ENCODE results near the gene ABHD12B. TPM values are rescaled to one million over a fixed set of nuclear protein-coding genes. Genes with fewer than 3 reads are reported as not detected.

ABHD12B gene
- total and polyA plus RNA-seq, 12 donors = not detected

DNA sequence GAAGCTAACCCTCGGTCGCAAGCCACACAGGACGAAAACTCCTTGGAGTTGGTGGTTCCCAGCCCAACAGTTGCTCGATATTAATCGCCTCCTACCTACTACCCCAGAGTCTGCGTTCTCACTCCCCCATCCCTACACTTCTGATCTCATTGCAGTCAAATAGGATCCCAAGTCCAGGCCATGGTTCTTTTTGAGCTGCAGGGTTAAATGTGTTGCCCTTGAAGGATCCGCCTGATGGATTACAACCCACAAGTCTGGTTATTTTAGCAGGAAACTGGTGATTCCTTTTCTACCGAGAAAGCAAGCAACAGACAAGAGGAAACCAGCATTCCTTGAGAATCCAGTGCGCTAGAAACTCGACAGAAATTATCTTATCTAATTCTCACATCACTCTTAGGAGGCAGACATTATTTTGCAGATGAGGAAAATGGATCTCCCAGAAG lies 40.1 kb upstream of the ABHD12B start:
- Histone ChIP-seq H3K27ac (peak overlapping the region; percentile 86 to 99 (median 94)), H3K4me1 (peaks cover 0 to 38% (median 21%) of the 10 kb centered on the region in 9 donors), H3K4me3 (peak overlapping the region; percentile 75 to 99 (median 92)), H3K27me3 (no peaks in the 10 kb centered on the region), H3K36me3 (peaks cover 0 to 1% (median 0%) of the 10 kb centered on the region in 9 donors), H3K9me3 (no peaks in the 10 kb centered on the region)
- peak in 1 of 2 donors; percentile 14 for DNase-seq
- ATAC-seq = peak in 5 of 8 donors; percentile 1 to 49 (median 27)
- TF ChIP-seq, protein P1, sequence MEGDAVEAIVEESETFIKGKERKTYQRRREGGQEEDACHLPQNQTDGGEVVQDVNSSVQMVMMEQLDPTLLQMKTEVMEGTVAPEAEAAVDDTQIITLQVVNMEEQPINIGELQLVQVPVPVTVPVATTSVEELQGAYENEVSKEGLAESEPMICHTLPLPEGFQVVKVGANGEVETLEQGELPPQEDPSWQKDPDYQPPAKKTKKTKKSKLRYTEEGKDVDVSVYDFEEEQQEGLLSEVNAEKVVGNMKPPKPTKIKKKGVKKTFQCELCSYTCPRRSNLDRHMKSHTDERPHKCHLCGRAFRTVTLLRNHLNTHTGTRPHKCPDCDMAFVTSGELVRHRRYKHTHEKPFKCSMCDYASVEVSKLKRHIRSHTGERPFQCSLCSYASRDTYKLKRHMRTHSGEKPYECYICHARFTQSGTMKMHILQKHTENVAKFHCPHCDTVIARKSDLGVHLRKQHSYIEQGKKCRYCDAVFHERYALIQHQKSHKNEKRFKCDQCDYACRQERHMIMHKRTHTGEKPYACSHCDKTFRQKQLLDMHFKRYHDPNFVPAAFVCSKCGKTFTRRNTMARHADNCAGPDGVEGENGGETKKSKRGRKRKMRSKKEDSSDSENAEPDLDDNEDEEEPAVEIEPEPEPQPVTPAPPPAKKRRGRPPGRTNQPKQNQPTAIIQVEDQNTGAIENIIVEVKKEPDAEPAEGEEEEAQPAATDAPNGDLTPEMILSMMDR (IDR thresholded peaks at IDR 0.05) = no peak
- intact Hi-C loops (cut with DNase I) = loop anchor here in 2 of 10 donors (1.0 to 5.0 kb wide), 2 partner anchors 39 kb away; no protein-coding TSS in a partner anchor
- 6 to 12% methylated on average over 10 of the region's 10 CpGs for WGBS, 2 donors

DNA sequence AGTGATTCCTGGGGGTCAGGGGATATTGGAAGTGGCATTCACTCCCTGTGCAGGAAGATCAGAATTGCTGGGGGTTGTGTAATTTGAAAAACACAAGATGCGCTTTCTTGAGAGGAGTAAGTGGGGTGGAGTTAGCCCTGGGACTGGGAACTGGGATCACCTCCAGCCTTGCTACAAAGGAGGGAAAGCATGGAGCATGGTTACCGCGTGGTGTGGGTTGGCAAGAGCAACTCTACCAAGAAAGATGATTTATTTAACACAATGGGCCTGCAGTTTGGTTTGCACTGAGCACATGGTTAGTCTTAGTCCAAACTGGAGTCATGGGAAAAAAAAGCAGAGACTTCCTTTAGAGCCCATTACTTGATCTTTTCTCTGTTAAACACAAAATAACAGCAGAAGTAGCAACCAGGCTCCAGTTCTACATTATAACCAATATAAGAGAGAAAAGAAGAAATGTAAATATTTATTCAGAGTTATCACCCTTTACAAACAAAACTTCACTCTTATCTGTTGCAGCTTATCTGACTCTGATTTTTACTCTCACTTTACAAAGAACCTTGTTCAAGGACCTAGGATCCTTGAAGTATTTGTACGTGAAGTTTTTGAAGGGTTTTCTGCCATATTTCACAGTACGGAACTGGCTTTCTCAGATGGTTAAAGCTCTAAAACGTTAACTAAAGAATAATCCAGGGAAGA lies 38.8 kb upstream of the ABHD12B start:
- H3K27ac ChIP-seq = no peak overlapping the region
- H3K4me3 ChIP-seq = no peak overlapping the region
- H3K27me3 ChIP-seq = peaks cover 0 to 6% (median 0%) of the 10 kb centered on the region in 7 donors
- 93 to 96% methylated on average over 6 of the region's 6 CpGs for WGBS, 2 donors
- no peak for ATAC-seq
- H3K36me3 ChIP-seq = no peaks in the 10 kb centered on the region
- intact Hi-C loops (cut with DNase I) = loop anchor here in 1 of 10 donors (5.0 kb wide), 1 partner anchor 41 kb away; no protein-coding TSS in a partner anchor
- no peaks in the 10 kb centered on the region for H3K9me3 ChIP-seq
- DNase-seq = no peak
- TF ChIP-seq, protein P1 (IDR thresholded peaks at IDR 0.05) = no peak
- peaks cover 0 to 30% (median 20%) of the 10 kb centered on the region in 9 donors for H3K4me1 ChIP-seq

DNA sequence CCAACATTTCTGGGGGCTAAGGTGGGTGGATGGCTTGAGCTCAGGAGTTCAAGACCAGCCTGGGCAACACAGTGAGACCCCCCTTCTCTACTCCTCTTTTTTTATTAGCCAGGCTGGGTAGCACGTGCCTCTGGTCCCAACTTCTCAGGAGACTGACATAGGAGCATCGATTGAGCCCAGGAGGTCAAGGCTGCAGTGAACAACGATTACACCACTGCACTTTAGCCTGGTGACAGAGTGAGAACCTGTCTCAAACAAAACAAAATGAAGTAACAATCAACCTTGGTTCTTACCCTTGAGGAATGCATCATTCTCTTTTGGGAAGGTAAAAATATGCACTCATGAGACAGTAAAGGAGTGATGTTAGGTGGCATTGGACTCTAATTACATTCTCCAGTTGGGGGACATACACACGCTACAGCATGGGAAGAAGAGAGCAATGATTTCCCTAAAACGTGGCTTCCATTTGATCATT lies 37.0 kb upstream of the ABHD12B start:
- DNase-seq = no peak
- WGBS, 2 donors = 87% methylated on average over 5 of the region's 5 CpGs
- no peaks in the 10 kb centered on the region for H3K9me3 ChIP-seq
- TF ChIP-seq, protein P1 (IDR thresholded peaks at IDR 0.05) = no peak
- no peak for ATAC-seq
- H3K4me3 ChIP-seq = no peak overlapping the region
- H3K27ac ChIP-seq = no peak overlapping the region
- H3K27me3 ChIP-seq = peaks cover 0 to 6% (median 0%) of the 10 kb centered on the region in 7 donors
- H3K36me3 ChIP-seq = no peaks in the 10 kb centered on the region
- intact Hi-C loops (cut with DNase I) = loop anchor here in 1 of 10 donors (5.0 kb wide), 1 partner anchor 43 kb away; no protein-coding TSS in a partner anchor
- H3K4me1 ChIP-seq = peaks cover 0 to 13% (median 4%) of the 10 kb centered on the region in 9 donors

DNA sequence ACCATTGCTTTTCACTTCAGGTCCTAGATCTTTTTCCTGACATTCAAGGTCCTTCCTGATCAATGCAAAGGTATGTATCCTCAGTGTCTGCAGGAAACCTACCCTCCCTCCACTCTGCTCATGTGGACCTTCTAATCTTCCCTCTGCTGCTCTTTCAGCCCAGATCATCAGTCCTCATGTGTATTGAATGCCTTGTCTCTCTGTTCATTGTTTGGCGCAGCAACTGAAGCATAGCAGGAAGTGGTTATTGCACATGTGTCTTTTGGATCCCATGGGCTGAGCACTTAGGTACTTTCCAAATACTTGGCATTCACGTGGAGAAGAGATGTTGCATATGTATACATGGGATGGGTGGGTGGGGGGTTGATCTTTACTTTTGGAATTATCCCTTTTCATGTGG lies 36.6 kb upstream of the ABHD12B start:
- Histone ChIP-seq H3K27ac (no peak overlapping the region), H3K4me3 (no peak overlapping the region), H3K27me3 (peaks cover 0 to 6% (median 0%) of the 10 kb centered on the region in 7 donors), H3K36me3 (no peaks in the 10 kb centered on the region), H3K9me3 (no peaks in the 10 kb centered on the region), H3K4me1 (peaks cover 0 to 12% (median 0%) of the 10 kb centered on the region in 9 donors)
- DNase-seq = no peak
- intact Hi-C loops (cut with DNase I) = no loop called here
- ATAC-seq = no peak
- TF ChIP-seq, protein P1 (IDR thresholded peaks at IDR 0.05) = no peak
- 42 to 52% methylated on average over 2 of the region's 2 CpGs for WGBS, 2 donors
